Fibroblast of mammary gland (primary cell): Measurements from ENCODE around the gene CLTB.

Experiments
- DNase-seq: peaks from one replicate; pipeline ENCODE4 v3.0.0-alpha.2; 2010; ENCODE audit warnings: low read depth
- H3K4me3 ChIP-seq: 2 replicates; pipeline ENCODE4 v1.5.1; 2011; ENCODE audit warnings: low read depth, mild to moderate bottlenecking, low read length, moderate library complexity; ENCODE audit not compliant: control insufficient read depth
- CTCF ChIP-seq: conservative IDR thresholded peaks from 2 replicates; pipeline ENCODE4 v1.5.1; 2011; ENCODE audit warnings: low read depth, low read length, inconsistent platforms; ENCODE audit not compliant: control insufficient read depth, insufficient read depth

CLTB gene

GRCh38 chr5:176352116-176352878, 64.0 kb downstream of the CLTB start:
- H3K4me3 ChIP-seq = no peak overlapping the region
- no peak for TF ChIP-seq CTCF
- DNase-seq = no peak

- DNase-seq = no peak
- H3K4me3 ChIP-seq = no peak overlapping the region
- TF ChIP-seq CTCF = no peak
These were observed 65.9 kb downstream of the CLTB start for GRCh38 chr5:176350416-176350815.

- H3K4me3 ChIP-seq = no peak overlapping the region
- no peak for TF ChIP-seq CTCF
- no peak for DNase-seq
These were observed 73.4 kb downstream of the CLTB start for GRCh38 chr5:176342766-176343458.
